ENCODE measurements around the gene AGFG2. TPM values are rescaled to one million over a fixed set of nuclear protein-coding genes. Genes with fewer than 3 reads are reported as not detected.

Gene AGFG2
- total and polyA plus RNA-seq, 2 of the 13 experiments (the other 11 are each of a cell fraction or from before 2014, with no cell fraction given): 125 to 132 TPM

DNA sequence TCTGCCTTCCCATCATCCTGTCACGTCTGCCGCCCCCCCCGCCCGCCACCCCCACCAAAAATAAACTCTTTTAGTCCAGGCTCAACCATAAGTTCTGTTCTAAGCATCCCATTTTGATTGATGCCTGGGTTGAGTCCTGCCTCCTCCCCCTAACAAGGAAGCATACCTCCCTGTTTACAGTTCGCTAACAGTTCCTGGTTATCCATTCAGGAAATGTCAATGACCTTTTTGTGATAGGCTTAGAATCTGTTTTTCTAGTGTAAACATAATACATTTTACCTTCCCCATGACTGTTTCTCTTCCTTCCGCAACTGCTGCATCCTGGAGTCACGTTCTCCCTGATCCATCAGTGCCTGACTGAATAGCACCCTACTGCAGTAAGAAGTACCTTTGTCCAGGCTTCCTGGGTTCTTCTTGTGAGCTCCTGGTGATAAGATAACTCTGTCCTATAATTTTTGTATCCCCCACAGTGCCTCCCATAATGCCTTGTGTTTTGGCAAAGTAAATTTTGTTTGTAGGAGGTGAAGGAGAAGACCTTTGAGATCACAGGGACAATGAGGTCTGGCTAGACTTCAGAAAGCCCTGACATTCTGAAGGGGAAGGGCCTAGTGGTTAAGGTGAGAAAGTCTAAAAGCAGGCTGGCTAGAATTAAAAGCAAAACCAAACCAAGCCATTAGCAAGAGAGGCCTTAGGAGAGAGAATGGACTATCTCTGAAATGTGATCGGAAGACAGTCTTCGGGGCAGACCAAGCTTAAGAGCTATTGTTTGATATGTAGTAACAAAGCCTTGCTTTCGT, 7.3 kb downstream of the AGFG2 start (continued):
- TF ChIP-seq, protein P1, sequence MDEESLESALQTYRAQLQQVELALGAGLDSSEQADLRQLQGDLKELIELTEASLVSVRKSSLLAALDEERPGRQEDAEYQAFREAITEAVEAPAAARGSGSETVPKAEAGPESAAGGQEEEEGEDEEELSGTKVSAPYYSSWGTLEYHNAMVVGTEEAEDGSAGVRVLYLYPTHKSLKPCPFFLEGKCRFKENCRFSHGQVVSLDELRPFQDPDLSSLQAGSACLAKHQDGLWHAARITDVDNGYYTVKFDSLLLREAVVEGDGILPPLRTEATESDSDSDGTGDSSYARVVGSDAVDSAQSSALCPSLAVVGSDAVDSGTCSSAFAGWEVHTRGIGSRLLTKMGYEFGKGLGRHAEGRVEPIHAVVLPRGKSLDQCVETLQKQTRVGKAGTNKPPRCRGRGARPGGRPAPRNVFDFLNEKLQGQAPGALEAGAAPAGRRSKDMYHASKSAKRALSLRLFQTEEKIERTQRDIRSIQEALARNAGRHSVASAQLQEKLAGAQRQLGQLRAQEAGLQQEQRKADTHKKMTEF (CRISPR knock-in tag; IDR thresholded peaks at IDR 0.05): no peak; the same call in none of the 2 replicates
- TF ChIP-seq ZNF383 (CRISPR knock-in tag; IDR thresholded peaks at IDR 0.05; ENCODE audit: borderline replicate concordance): no peak
- TF ChIP-seq, protein P2, sequence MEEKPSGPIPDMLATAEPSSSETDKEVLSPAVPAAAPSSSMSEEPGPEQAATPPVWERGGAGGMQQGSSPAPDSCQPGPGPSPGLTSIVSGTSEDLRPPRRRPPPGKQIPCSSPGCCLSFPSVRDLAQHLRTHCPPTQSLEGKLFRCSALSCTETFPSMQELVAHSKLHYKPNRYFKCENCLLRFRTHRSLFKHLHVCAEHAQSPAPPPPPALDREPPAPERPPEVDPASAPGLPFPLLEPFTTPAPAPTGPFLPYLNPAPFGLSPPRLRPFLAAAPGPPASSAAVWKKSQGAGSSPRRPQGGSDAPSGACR (CRISPR knock-in tag; IDR thresholded peaks at IDR 0.05): 0 out of 2 replicates have a peak, but pooled peaks have one; percentile 26
- peak; percentile 40 for TF ChIP-seq TCF7 (IDR thresholded peaks at IDR 0.05; ENCODE audit: low read depth)
- TF ChIP-seq, protein P3, sequence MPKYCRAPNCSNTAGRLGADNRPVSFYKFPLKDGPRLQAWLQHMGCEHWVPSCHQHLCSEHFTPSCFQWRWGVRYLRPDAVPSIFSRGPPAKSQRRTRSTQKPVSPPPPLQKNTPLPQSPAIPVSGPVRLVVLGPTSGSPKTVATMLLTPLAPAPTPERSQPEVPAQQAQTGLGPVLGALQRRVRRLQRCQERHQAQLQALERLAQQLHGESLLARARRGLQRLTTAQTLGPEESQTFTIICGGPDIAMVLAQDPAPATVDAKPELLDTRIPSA (CRISPR knock-in tag; IDR thresholded peaks at IDR 0.05; ENCODE audit: borderline replicate concordance): no peak
- TF ChIP-seq ZNF367 (CRISPR knock-in tag; IDR thresholded peaks at IDR 0.05; ENCODE audit: borderline replicate concordance): no peak
- TF ChIP-seq, protein P4, sequence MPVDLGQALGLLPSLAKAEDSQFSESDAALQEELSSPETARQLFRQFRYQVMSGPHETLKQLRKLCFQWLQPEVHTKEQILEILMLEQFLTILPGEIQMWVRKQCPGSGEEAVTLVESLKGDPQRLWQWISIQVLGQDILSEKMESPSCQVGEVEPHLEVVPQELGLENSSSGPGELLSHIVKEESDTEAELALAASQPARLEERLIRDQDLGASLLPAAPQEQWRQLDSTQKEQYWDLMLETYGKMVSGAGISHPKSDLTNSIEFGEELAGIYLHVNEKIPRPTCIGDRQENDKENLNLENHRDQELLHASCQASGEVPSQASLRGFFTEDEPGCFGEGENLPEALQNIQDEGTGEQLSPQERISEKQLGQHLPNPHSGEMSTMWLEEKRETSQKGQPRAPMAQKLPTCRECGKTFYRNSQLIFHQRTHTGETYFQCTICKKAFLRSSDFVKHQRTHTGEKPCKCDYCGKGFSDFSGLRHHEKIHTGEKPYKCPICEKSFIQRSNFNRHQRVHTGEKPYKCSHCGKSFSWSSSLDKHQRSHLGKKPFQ (CRISPR knock-in tag; IDR thresholded peaks at IDR 0.05; ENCODE audit: insufficient replicate concordance): peak; percentile 60
- TF ChIP-seq, protein P5, sequence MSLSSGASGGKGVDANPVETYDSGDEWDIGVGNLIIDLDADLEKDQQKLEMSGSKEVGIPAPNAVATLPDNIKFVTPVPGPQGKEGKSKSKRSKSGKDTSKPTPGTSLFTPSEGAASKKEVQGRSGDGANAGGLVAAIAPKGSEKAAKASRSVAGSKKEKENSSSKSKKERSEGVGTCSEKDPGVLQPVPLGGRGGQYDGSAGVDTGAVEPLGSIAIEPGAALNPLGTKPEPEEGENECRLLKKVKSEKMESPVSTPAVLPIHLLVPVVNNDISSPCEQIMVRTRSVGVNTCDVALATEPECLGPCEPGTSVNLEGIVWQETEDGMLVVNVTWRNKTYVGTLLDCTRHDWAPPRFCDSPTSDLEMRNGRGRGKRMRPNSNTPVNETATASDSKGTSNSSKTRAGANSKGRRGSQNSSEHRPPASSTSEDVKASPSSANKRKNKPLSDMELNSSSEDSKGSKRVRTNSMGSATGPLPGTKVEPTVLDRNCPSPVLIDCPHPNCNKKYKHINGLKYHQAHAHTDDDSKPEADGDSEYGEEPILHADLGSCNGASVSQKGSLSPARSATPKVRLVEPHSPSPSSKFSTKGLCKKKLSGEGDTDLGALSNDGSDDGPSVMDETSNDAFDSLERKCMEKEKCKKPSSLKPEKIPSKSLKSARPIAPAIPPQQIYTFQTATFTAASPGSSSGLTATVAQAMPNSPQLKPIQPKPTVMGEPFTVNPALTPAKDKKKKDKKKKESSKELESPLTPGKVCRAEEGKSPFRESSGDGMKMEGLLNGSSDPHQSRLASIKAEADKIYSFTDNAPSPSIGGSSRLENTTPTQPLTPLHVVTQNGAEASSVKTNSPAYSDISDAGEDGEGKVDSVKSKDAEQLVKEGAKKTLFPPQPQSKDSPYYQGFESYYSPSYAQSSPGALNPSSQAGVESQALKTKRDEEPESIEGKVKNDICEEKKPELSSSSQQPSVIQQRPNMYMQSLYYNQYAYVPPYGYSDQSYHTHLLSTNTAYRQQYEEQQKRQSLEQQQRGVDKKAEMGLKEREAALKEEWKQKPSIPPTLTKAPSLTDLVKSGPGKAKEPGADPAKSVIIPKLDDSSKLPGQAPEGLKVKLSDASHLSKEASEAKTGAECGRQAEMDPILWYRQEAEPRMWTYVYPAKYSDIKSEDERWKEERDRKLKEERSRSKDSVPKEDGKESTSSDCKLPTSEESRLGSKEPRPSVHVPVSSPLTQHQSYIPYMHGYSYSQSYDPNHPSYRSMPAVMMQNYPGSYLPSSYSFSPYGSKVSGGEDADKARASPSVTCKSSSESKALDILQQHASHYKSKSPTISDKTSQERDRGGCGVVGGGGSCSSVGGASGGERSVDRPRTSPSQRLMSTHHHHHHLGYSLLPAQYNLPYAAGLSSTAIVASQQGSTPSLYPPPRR (CRISPR knock-in tag; IDR thresholded peaks at IDR 0.05; ENCODE audit: borderline replicate concordance): peak; percentile 70; the same call in 1 of the 2 replicates
